Renal cortical epithelial cell (primary cell): ENCODE measurements around the gene THSD7A. TPM values are rescaled to one million over a fixed set of nuclear protein-coding genes. Genes with fewer than 3 reads are reported as not detected.

Experiments
- DNase-seq: peaks from one replicate; pipeline ENCODE4 v3.0.0-alpha.2; 2011; ENCODE audit warnings: low read depth
- total RNA-seq: library from RNA; depleted of rRNA; stranded (reverse); fragments of >200 nt; gene quantifications from 2 replicates; pipeline ENCODE4 v1.2.3, GENCODE V29; 2014

Gene THSD7A
- total RNA-seq, 1 donor from 2014 or later = 2.5 TPM

DNA sequence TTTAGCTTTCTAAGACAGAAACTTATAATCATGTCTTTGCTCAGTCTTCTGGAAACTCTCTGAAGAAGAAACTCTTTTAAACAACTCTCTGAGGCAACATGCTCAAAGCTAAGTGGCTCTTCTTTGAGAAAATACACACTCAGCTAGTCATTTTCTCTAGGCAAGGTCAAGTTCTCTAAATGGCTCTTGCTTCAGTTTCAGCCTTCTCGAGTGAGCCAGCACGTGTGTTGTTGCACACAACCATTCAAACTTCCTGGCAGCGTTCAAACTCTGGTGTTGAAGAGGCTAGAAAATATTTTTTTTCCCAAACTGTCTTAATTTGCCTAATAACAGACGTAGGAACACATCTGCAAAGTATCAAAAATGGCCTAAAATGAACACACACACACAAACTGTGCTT, 129.1 kb downstream of the THSD7A start:
- DNase-seq = peak; percentile 13

DNA sequence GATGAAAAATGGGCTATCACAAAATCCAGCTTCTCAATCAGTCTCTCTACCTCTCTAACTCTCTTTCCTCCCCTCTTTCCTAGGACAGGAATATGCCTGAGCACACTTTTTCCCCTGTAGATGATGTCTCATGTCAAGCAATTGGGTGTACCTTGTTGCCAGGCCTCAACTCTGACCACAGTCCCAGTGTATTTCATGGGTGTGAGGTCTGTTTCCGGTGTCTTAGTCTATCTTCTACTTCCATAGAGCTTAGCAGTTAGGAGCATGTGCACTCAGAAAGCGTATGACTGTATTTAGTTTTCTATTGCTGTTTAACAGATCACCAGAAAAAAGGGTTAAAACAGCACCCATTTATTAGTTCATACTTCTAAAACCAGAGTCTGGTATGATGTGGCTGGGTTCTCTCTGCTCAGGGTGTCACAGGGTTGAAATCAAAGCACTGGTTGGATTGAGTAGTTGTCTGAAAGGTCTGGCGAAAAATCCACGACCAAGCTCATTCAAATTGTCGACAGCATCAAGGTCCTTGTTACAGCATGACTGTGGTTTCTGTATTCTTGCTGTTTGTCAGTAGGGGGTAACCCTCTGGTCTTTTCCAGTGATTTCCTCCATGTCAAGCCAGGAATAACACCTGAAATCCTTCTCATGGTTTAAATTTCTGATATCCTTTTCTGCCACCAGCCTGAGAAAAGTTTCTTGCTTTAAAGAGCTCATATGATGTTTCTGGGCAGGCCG, 130.0 kb downstream of the THSD7A start:
- DNase-seq = peak; percentile 23

DNA sequence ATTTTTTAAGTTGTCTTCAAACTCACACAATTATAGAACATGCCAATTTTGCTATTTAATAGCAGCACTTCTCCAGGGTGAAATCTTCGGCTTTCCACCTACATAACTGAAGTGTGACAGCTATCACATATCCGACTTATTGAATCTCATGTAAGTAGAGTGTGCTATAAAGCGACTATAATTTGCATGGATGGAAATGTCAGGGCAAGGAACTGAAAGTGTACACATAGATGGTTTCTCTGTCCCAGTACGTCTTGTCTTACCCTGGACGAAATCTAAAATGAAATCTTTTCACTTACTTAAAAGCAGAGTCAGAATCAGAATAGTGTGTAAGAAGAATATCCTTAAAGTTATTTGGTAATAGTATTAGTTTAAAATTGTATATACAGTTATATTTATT, 132.3 kb downstream of the THSD7A start:
- no peak for DNase-seq

- peak; percentile 26 for DNase-seq
These were observed 133.6 kb downstream of the THSD7A start for GRCh38 chr7:11698384-11698871.

DNA sequence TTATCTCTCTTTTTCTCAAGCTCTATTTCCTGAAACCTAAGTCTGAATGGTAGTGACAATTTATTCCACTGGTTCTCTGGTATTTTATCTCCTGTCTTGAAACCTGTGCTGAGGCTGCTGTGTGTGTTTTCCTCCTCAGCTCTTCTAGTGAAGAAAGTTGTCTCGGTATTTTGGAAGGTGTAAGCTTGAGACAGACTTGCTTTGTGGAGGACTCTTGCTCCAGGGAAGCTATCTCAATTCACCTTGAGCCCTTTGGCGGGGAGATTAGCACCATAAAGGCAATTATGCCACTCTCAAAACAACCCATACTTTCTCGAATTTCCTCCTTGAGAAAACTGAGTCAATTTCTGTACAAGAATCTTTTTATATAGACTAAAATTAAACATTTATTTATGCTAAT, 141.6 kb downstream of the THSD7A start:
- DNase-seq = no peak

DNA sequence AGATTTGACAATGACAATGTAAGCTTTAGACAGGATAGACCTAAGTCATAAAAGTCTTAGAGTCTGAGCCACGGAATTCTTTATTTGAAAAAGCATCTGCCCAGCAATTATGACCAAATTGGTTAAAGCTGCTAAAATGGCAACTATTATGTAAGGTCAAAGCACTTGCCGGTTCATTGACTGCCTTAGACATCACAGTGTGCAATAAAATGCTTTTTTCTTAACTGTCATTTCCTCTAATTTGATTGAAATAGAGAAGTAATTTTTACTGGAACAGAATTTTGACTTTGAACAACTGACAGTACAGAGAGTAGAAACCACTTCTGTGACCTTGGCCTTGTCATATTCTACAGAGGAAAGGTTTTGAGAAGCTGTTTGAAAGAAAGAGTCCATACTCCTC, 142.9 kb downstream of the THSD7A start:
- peak; percentile 20 for DNase-seq

- no peak for DNase-seq
These were observed 150.5 kb downstream of the THSD7A start for GRCh38 chr7:11681461-11681860.

GRCh38 chr7:11675163-11675562, 156.8 kb downstream of the THSD7A start:
- no peak for DNase-seq

DNA sequence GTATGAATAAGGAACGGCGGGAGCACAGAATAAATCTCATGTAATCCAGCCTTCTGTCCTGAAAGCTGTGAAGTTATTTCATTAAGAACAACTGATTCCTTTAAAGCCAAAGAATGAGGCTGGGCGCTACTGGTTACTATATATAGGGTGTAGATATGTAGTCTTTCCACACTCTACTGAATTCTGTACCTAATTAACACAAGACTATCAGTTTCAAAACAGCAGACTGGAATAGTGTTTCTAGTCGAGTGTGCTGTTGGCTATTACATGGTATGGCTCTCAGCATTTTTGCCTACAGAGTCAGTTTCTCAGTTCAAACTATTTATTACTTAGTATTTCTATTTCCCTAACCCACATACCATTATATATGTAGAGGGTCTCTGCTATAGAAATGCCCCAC, 163.3 kb downstream of the THSD7A start:
- no peak for DNase-seq

- no peak for DNase-seq
These were observed 164.2 kb downstream of the THSD7A start for GRCh38 chr7:11667810-11668185.

GRCh38 chr7:11667071-11667809, 164.8 kb downstream of the THSD7A start:
- no peak for DNase-seq

GRCh38 chr7:11665357-11665756, 166.6 kb downstream of the THSD7A start:
- DNase-seq = no peak

DNA sequence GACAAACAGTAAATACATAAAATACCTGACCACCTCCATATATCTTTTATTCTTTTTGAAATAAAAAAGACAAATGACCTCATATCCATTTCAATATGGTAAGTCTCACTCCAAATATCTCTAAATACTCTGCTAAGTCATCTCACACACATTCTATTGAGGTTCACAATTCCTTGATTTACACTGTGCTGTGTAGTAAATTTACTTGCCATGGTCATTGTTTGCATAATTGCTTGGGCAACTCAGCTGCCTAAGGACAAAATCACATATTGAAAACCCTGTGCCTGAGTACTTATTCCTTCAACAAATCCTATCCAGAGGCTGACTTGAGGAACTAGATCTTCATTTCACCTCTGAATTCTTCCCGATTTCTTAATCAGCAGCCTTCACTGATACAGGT, 176.4 kb downstream of the THSD7A start:
- no peak for DNase-seq

GRCh38 chr7:11655163-11655562, 176.8 kb downstream of the THSD7A start:
- DNase-seq = no peak

DNA sequence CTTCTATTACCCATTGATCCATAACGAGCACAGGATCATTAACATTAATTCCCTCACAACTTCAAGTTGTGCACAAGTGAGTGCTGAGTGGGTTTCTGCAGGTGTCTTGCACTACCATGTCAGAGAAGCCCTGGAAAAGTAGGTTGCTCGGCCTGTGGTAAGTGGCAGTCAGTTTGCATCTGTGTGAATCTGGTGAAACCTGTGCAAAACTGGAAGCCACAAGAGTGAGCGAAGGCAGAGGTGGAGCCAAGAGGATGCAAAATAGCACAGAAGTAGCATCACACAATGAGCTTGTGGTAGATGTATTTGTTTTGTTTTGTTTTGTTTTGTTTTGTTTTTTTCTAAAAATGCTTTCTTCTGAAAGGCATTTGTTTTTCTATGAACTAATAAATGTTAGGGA, 181.5 kb downstream of the THSD7A start:
- no peak for DNase-seq

GRCh38 chr7:11650030-11650429, 182.0 kb downstream of the THSD7A start:
- DNase-seq = no peak

GRCh38 chr7:11648980-11649379, 183.0 kb downstream of the THSD7A start:
- DNase-seq = no peak

DNA sequence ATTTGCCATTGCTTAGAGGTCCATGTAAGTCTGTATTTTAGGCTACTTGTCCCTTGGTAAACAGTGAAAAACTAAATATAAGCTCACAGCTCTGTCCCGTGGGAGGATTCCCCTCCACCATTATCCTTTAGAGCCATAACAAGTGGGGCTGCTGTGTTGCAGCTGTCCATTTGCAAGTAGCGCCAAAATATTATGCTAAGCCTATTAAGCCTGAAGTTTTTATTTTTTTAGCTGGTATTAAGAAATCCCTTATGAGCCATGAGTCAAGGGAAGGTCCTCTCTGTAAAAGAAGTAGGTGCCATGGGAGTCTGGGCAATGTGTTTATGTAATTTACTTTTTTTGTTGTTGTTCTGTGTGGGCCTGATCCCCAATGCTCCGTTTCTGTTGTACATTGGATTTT, 183.9 kb downstream of the THSD7A start:
- no peak for DNase-seq

- no peak for DNase-seq
These were observed 189.2 kb downstream of the THSD7A start for GRCh38 chr7:11642841-11643240.

DNA sequence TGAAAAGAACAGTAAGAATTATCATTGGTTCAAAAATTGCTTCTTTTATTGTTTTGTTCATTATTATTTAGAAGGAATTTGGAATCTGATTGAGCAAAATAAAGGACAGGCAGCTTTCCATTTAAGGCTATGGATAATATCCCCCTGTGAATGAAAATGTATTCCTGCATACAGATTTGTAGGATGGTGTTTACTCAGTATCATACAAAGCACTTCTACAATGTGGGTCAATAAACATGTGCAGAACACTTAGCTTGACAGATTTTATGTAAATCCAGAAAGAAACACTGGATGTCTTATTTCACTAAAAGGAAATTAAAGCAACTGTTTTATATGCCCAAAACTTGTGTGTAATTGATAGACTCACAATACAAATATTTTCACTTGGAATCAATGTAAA, 189.7 kb downstream of the THSD7A start:
- DNase-seq = no peak

DNA sequence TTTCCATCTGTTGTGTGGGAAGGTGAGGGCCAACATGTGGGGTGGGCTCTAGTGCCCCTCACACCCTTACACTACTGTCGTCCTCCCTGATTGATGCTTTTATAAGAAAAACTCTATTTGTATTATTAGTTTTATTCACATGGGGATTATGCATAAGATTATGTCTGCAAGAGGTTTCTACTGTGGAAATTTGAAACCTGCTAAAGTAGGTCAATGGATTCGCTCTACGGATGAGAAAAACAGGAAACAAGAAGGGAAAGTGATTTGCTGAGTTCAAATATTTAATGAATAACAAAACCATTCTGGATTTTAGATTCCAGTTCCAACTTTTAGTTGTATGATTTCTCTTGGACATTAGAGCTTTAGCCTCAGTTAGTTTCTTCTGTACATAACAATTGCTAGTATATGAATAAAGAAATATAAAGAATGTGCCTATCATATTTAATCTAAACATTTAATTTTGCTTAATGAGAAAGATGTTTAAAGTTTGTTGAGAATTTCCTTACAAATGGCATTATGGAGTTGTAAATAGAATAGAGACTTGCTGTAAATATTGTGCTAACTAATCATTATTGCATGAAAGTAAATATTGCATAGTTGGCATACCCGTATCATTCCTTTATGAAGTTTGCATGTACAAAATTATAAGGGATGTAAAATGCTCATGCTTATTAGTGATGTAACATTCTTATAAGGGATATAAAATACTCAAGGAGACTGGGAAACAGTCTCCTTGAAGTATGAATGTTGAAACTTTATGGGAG, 193.8 kb downstream of the THSD7A start:
- DNase-seq = no peak

DNA sequence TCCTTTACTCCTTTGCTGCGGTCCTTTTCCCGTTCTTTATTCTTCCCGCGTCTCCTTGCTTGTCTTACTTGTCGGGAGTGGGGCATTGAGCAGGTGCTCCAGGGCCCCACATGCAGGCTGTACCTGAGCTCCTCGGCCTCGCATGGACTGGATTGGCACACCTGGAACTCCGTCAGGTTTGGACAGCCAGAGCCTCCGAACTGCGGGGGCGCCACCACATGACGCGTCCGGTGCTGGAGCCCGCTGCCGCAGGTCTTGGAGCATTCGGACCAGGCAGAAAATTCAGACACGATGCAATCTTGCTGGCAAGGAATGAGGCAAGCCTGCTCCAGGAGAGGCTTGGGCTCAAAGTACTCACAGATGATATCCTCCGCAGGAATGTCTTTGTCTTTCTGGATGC, 195.7 kb downstream of the THSD7A start:
- no peak for DNase-seq

GRCh38 chr7:11633310-11633709, 198.7 kb downstream of the THSD7A start:
- DNase-seq = no peak
